Measurements from ENCODE around the gene RNF141. TPM values are rescaled to one million over a fixed set of nuclear protein-coding genes. Genes with fewer than 3 reads are reported as not detected.
A peak's percentile ranks its signal among the peaks of the same experiment; 100 is the strongest.

RNF141 gene
- total RNA-seq, 1 donor from 2014 or later, result 36.1 TPM

GRCh38 chr11:10561043-10561818 lies 20.2 kb upstream of the RNF141 start:
- DNase-seq (ENCODE audit: low read depth, low spot score), result no peak

DNA sequence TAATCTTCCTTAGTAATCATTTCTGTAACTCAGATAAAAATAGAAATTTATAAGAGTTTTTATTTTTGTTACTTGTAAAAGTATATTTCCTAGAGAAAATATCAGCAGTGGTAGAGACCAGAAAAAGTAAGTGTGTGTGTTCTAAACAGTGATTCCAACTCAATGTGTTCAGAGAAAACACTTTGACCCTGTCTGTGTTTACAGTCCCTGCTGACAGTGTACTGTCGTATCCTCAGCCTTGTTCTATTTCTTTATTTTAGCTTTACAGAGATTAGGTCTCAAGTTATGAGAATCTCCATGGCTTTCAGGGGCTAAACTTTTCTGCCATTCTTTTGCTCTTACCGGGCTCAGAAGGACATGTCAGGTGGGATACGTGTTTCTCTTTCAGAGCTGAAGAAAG lies 17.3 kb upstream of the RNF141 start:
- no peak for DNase-seq (ENCODE audit: low read depth, low spot score)

DNA sequence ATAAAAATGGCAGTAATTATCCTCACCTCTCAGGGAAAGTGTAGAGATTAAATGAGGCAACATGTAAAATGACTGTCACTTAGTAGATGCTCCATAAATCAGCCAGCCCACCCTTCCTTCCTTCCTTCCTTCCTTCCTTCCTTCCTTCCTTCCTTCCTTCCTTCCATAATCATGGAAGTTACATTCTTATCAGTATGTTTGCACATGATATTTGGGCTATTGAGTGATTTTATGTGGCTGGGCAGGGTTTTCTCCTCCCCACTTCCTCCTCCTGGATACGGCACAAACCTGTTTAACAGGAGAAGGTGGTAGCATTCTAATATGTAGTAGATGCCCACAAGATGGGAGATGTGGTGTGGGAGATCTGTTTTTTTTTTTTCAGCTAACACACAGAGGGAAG lies 15.6 kb upstream of the RNF141 start:
- DNase-seq (ENCODE audit: low read depth, low spot score), result no peak

DNA sequence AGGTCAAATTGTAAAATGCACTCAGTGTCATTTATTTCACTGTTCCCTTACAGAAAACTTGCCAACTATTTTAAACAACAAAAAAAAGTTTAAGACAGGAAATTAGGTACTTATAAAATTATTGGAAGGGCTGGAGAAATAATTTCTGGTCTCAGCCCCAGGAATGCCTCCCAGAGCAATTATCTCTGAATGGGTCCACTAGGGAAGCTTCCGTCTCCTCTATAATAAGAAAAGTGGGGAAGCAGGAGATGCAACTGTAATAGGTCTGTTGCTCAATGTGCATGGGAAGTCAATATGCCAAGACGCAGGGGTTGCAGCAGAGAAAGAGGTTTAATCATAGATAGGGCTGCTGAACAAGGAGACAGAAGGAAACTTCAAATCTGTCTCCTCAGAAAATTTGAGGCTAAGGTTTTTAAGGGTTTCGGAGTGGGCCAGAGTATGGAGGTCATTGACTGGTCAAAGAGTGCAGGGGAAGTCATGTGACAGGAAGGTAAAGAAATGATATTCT lies 10.9 kb upstream of the RNF141 start:
- DNase-seq (ENCODE audit: low read depth, low spot score), result no peak

DNA sequence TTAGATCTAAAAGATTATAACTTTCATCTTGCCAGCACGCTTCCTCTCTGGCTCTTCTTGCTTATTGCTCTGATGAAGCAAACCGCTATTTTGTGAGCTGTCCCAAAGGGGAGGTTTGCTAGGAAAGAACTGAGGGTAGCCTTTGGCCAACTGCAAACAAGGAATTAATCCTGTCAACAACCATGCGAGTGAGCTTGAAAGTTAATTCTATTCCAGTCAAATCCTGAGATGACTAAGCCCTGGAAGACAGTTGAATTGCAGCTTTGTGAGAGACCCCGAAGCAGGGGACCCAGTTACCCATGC lies 10.3 kb upstream of the RNF141 start:
- DNase-seq (ENCODE audit: low read depth, low spot score), result no peak

GRCh38 chr11:10550503-10551289 lies 9.7 kb upstream of the RNF141 start:
- no peak for DNase-seq (ENCODE audit: low read depth, low spot score)

GRCh38 chr11:10544491-10545465 lies 3.8 kb upstream of the RNF141 start:
- DNase-seq (ENCODE audit: low read depth, low spot score), result no peak

GRCh38 chr11:10543782-10544181 lies 2.8 kb upstream of the RNF141 start:
- DNase-seq (ENCODE audit: low read depth, low spot score), result no peak

- no peak for DNase-seq (ENCODE audit: low read depth, low spot score)
Observed at GRCh38 chr11:10542776-10543175, 1.8 kb upstream of the RNF141 start.

- no peak for DNase-seq (ENCODE audit: low read depth, low spot score)
Observed at GRCh38 chr11:10541561-10541930, 559 bp upstream of the RNF141 start.

DNA sequence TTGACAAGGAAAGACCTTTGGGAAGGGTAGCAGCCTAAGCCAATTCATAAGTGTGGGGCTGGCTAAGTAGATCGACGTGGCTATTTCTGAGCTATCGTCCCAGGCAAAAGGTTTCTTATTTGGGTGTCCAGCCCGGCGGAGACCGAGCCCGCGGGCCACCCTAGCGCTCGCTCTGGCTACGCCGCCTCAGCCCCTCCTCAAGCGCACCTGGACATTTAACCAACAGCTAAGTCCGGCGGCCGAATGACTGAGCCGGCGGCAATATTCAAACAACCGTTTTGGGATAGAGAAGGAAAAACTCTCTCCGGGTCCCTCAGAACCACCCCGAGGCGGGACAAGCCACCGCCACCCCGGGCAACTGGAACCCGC lies 457 bp downstream of the RNF141 start:
- DNase-seq (ENCODE audit: low read depth, low spot score), result no peak

- DNase-seq (ENCODE audit: low read depth, low spot score), result no peak
Observed at GRCh38 chr11:10539339-10539738, 1.6 kb downstream of the RNF141 start.

GRCh38 chr11:10538924-10539323 lies 2.1 kb downstream of the RNF141 start:
- no peak for DNase-seq (ENCODE audit: low read depth, low spot score)

- no peak for DNase-seq (ENCODE audit: low read depth, low spot score)
Observed at GRCh38 chr11:10537600-10537999, 3.4 kb downstream of the RNF141 start.

- no peak for DNase-seq (ENCODE audit: low read depth, low spot score)
Observed at GRCh38 chr11:10534316-10534715, 6.7 kb downstream of the RNF141 start.

GRCh38 chr11:10533323-10533722 lies 7.7 kb downstream of the RNF141 start:
- no peak for DNase-seq (ENCODE audit: low read depth, low spot score)

DNA sequence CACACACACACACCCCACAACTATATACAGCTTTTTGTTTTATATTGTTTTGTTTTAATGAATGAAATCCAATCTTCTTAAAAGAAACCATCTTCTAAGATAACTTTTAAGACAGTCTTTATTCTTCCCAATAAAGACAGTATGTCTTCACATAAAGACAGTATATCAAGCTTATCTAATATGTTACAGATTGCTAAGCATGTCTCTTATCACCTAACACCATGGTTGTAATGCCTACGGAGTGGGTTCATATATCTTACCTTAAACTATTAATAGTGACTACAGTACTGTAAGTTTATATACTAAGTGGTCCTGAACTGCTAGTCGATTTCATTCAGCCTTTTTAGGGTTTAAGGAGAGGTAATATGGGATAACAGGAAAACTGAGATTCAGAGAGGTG lies 8.5 kb downstream of the RNF141 start:
- DNase-seq (ENCODE audit: low read depth, low spot score), result no peak

DNA sequence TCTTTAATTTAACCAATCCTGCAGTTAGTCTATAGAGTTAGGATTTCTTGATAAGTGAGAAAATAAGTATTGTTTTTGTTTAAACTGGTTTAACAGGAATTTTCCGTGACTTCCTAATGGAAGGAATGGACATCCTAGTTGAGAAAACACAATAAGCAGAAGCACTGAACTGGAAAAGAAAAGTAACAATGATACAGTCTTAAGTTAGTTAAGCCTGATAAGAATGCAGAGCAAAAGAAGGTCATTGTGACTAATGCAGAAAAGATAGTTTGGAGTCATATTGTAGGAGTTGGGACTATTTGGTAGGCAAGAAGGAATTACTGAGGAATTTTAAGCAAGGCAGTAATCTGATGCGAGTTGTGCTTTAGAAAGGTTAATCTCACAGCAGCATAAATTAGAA lies 11.7 kb downstream of the RNF141 start:
- no peak for DNase-seq (ENCODE audit: low read depth, low spot score)

DNA sequence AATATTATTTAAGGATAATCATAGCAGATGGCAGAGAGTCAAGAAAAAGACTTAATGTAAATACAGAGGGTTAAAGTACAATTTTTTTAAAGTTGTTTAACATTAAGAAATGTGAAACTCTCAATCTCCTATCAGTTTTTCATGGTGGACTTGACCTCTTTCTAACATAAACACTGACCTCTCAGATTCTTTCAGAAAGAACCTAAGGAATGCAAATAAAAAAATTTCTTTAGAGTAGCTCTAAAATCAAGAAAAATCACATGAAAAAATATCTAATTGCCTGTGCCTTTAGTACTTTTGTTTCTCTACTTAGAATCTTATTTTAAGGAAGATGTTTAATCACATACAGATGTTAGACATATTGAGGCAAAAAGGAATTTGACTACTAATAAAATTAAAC lies 12.9 kb downstream of the RNF141 start:
- DNase-seq (ENCODE audit: low read depth, low spot score), result no peak

DNA sequence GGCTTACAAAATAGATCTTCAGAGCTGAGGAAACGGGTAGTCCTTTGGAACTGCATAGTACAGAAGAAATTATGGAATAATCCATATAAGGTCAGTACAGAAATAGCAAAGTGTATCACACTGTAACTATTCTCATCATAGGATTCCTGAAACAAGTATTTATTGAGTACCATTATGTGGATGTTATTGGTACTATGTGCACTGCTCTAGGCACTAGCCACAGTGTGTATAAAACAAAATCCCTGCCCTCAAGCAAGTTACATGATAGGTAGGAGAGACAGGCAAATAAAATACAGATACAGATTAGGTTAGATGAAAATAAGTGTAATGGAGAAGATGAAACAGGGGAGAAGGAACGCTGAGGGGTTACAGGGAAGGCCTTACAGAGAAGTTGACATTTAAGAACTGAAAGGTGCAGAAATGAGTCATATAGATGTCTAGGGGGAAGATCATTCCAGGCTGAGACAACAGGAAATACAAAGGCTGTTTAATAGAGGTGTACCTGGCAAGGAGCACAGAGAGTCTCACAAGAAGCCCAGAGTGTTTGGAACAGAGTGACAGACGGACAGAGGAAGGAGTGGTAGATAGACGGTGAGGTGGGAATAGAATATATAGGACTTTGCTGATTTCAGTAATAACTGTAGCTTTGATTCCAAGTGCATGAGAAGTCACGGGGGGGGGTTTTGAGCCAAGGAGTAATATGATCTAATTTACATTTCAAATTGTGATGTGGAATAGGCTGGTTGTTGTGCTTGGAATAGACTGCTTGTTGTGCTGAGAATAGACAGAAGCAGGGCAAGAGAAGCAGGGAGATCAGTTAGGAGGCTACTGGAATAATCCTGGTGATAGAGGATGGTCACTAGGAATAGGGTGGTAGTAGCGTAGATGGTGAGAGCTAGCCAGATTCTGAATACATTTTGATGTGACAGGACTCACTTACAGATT lies 13.7 kb downstream of the RNF141 start:
- no peak for DNase-seq (ENCODE audit: low read depth, low spot score)

- peak; percentile 80 for DNase-seq (ENCODE audit: low read depth, low spot score)
Observed at GRCh38 chr11:10524471-10524870, 16.5 kb downstream of the RNF141 start.

Measured in pulmonary artery endothelial cell (primary cell).